HUES6 (cell line): ENCODE results near the gene MYO5C.
"Not testable (repeated sequence)": the region's sequence is repeated elsewhere in the genome, so short reads cannot be mapped to it uniquely, and the experiment has no call there.

Source experiments
- H3K27ac ChIP-seq: 2 replicates; pipeline ENCODE4 v1.7.0; 2013; ENCODE audit warnings: low read depth, mild to moderate bottlenecking, low read length, inconsistent platforms
- H3K27me3 ChIP-seq: 2 replicates; pipeline ENCODE4 v1.6.1; 2013; ENCODE audit warnings: low read length; ENCODE audit not compliant: control insufficient read depth, insufficient read depth
- H3K36me3 ChIP-seq: 2 replicates; pipeline ENCODE4 v1.6.1; 2013; ENCODE audit warnings: low read length; ENCODE audit not compliant: control insufficient read depth, insufficient read depth
- H3K4me1 ChIP-seq: 2 replicates; pipeline ENCODE4 v1.6.1; 2013; ENCODE audit warnings: low read length; ENCODE audit not compliant: control insufficient read depth, insufficient read depth
- H3K4me3 ChIP-seq: 2 replicates; pipeline ENCODE4 v1.5.1; 2013; ENCODE audit warnings: low read depth, low read length
- H3K9ac ChIP-seq: one replicate; pipeline ENCODE4 v1.6.1; 2013; ENCODE audit warnings: mild to moderate bottlenecking, low read length
- H3K9me3 ChIP-seq: 2 replicates; pipeline ENCODE4 v1.6.1; 2013; ENCODE audit warnings: low read depth, low read length; ENCODE audit not compliant: control insufficient read depth, insufficient read depth

Gene MYO5C

GRCh38 chr15:52243697-52244555 lies 51.7 kb downstream of the MYO5C start:
- H3K27me3 ChIP-seq = no peaks in the 10 kb centered on the region
- no peak overlapping the region for H3K27ac ChIP-seq
- no peak overlapping the region for H3K9ac ChIP-seq
- H3K4me1 ChIP-seq = no peaks in the 10 kb centered on the region
- H3K36me3 ChIP-seq = peaks cover 87% of the 10 kb centered on the region
- H3K4me3 ChIP-seq = no peak overlapping the region
- H3K9me3 ChIP-seq = no peaks in the 10 kb centered on the region

GRCh38 chr15:52243286-52243685 lies 52.3 kb downstream of the MYO5C start:
- no peak overlapping the region for H3K27ac ChIP-seq
- H3K4me1 ChIP-seq = no peaks in the 10 kb centered on the region
- no peak overlapping the region for H3K9ac ChIP-seq
- no peaks in the 10 kb centered on the region for H3K27me3 ChIP-seq
- H3K4me3 ChIP-seq = no peak overlapping the region
- no peaks in the 10 kb centered on the region for H3K9me3 ChIP-seq
- peaks cover 83% of the 10 kb centered on the region for H3K36me3 ChIP-seq

- Histone ChIP-seq H3K27me3 (no peaks in the 10 kb centered on the region), H3K27ac (no peak overlapping the region), H3K9me3 (no peaks in the 10 kb centered on the region), H3K4me3 (no peak overlapping the region), H3K9ac (no peak overlapping the region), H3K4me1 (no peaks in the 10 kb centered on the region), H3K36me3 (peaks cover 84% of the 10 kb centered on the region)
Measured at GRCh38 chr15:52241489-52241888, 54.1 kb downstream of the MYO5C start.

GRCh38 chr15:52240166-52240565 lies 55.4 kb downstream of the MYO5C start:
- no peak overlapping the region for H3K4me3 ChIP-seq
- H3K36me3 ChIP-seq = peaks cover 82% of the 10 kb centered on the region
- no peaks in the 10 kb centered on the region for H3K9me3 ChIP-seq
- H3K4me1 ChIP-seq = no peaks in the 10 kb centered on the region
- H3K27ac ChIP-seq = no peak overlapping the region
- no peaks in the 10 kb centered on the region for H3K27me3 ChIP-seq
- no peak overlapping the region for H3K9ac ChIP-seq

GRCh38 chr15:52238989-52239525 lies 56.5 kb downstream of the MYO5C start:
- peaks cover 81% of the 10 kb centered on the region for H3K36me3 ChIP-seq
- not testable (repeated sequence) for H3K9ac ChIP-seq, H3K4me3 ChIP-seq, H3K4me1 ChIP-seq, H3K9me3 ChIP-seq, H3K27me3 ChIP-seq, H3K27ac ChIP-seq

GRCh38 chr15:52238149-52238548 lies 57.5 kb downstream of the MYO5C start:
- H3K9me3 ChIP-seq = no peaks in the 10 kb centered on the region
- peaks cover 80% of the 10 kb centered on the region for H3K36me3 ChIP-seq
- no peak overlapping the region for H3K27ac ChIP-seq
- no peaks in the 10 kb centered on the region for H3K4me1 ChIP-seq
- H3K9ac ChIP-seq = no peak overlapping the region
- no peaks in the 10 kb centered on the region for H3K27me3 ChIP-seq
- H3K4me3 ChIP-seq = no peak overlapping the region

- H3K27ac ChIP-seq = no peak overlapping the region
- no peaks in the 10 kb centered on the region for H3K4me1 ChIP-seq
- H3K4me3 ChIP-seq = no peak overlapping the region
- H3K36me3 ChIP-seq = peaks cover 72% of the 10 kb centered on the region
- H3K27me3 ChIP-seq = no peaks in the 10 kb centered on the region
- no peak overlapping the region for H3K9ac ChIP-seq
- no peaks in the 10 kb centered on the region for H3K9me3 ChIP-seq
Measured at GRCh38 chr15:52236013-52236412, 59.6 kb downstream of the MYO5C start.

GRCh38 chr15:52234596-52235541 lies 60.7 kb downstream of the MYO5C start:
- Histone ChIP-seq H3K9me3 (no peaks in the 10 kb centered on the region), H3K27me3 (no peaks in the 10 kb centered on the region), H3K36me3 (peaks cover 69% of the 10 kb centered on the region), H3K27ac (no peak overlapping the region), H3K4me1 (no peaks in the 10 kb centered on the region), H3K9ac (no peak overlapping the region), H3K4me3 (no peak overlapping the region)

- Histone ChIP-seq H3K4me1 (no peaks in the 10 kb centered on the region), H3K9ac (no peak overlapping the region), H3K9me3 (no peaks in the 10 kb centered on the region), H3K27ac (no peak overlapping the region), H3K4me3 (no peak overlapping the region), H3K36me3 (peaks cover 62% of the 10 kb centered on the region), H3K27me3 (no peaks in the 10 kb centered on the region)
Measured at GRCh38 chr15:52233405-52233804, 62.2 kb downstream of the MYO5C start.

GRCh38 chr15:52232327-52232726 lies 63.3 kb downstream of the MYO5C start:
- Histone ChIP-seq H3K27ac (no peak overlapping the region), H3K4me1 (no peaks in the 10 kb centered on the region), H3K27me3 (no peaks in the 10 kb centered on the region), H3K9me3 (no peaks in the 10 kb centered on the region), H3K4me3 (no peak overlapping the region), H3K9ac (no peak overlapping the region), H3K36me3 (peaks cover 52% of the 10 kb centered on the region)

GRCh38 chr15:52230073-52230472 lies 65.5 kb downstream of the MYO5C start:
- H3K4me1 ChIP-seq = no peaks in the 10 kb centered on the region
- no peak overlapping the region for H3K4me3 ChIP-seq
- no peaks in the 10 kb centered on the region for H3K9me3 ChIP-seq
- H3K27ac ChIP-seq = no peak overlapping the region
- no peak overlapping the region for H3K9ac ChIP-seq
- no peaks in the 10 kb centered on the region for H3K27me3 ChIP-seq
- peaks cover 42% of the 10 kb centered on the region for H3K36me3 ChIP-seq
